A673 (cell line): ENCODE data around the gene GIPC2. TPM values are rescaled to one million over a fixed set of nuclear protein-coding genes. Genes with fewer than 3 reads are reported as not detected.
A peak's percentile ranks its signal among the peaks of the same experiment; 100 is the strongest.
"Not testable (repeated sequence)": the region's sequence is repeated elsewhere in the genome, so short reads cannot be mapped to it uniquely, and the experiment has no call there.

ENCODE experiments used
- BruUV-seq: library from RNA; stranded (reverse); fragments of 400-500 nt; replicated peaks from 2 replicates; lab custom pipeline; 2021; lab: Mats Ljungman, UMichigan
- CTCF ChIA-PET: fragments of 300-600 bp; sonication (Branson Sonifier 250); formaldehyde crosslinking; loops from one replicate; lab custom pipeline; 2022; ENCODE audit warnings: antibody characterized with exemption; lab: Charles Lee
- POLR2A ChIA-PET: fragments of 300-600 bp; sonication (Branson Sonifier 250); formaldehyde crosslinking; loops from one replicate; lab custom pipeline; 2022; ENCODE audit warnings: antibody characterized with exemption; ENCODE audit not compliant: low non-redundant PET; lab: Charles Lee
- DNase-seq: peaks from one replicate; pipeline ENCODE4 v3.0.0-alpha.2; 2015; ENCODE audit warnings: low spot score
- H3K27ac ChIP-seq: fragments of 200-600 bp; sonication (generic); 2 replicates; pipeline ENCODE4 v1.5.1; 2016; ENCODE audit warnings: mixed run types, low read depth, mild to moderate bottlenecking, mixed read lengths, antibody characterized with exemption, low read length; ENCODE audit not compliant: poor library complexity, severe bottlenecking
- H3K27me3 ChIP-seq: fragments of 200-600 bp; sonication (generic); replicated peaks from 2 replicates; pipeline ENCODE4 v1.6.1; 2017; ENCODE audit warnings: mixed run types, low read depth, mild to moderate bottlenecking, mixed read lengths, antibody characterized with exemption, low read length; ENCODE audit not compliant: insufficient read depth, poor library complexity
- H3K36me3 ChIP-seq: fragments of 200-600 bp; sonication (generic); 2 replicates; pipeline ENCODE4 v1.6.1; 2016; ENCODE audit warnings: mixed run types, mild to moderate bottlenecking, mixed read lengths, antibody characterized with exemption, low read length; ENCODE audit not compliant: insufficient read depth, poor library complexity, severe bottlenecking
- H3K4me1 ChIP-seq: fragments of 200-600 bp; sonication (generic); 2 replicates; pipeline ENCODE4 v1.6.1; 2017; ENCODE audit warnings: mixed run types, mild to moderate bottlenecking, mixed read lengths, antibody characterized with exemption, low read length; ENCODE audit not compliant: insufficient read depth, poor library complexity, severe bottlenecking
- H3K4me3 ChIP-seq: fragments of 200-600 bp; sonication (generic); 2 replicates; pipeline ENCODE4 v1.5.1; 2016; ENCODE audit warnings: low read depth, mixed run types, mild to moderate bottlenecking, mixed read lengths, low read length; ENCODE audit not compliant: poor library complexity, severe bottlenecking
- H3K9me3 ChIP-seq: fragments of 200-600 bp; sonication (generic); 2 replicates; pipeline ENCODE4 v1.6.1; 2016; ENCODE audit warnings: mixed run types, low read depth, mild to moderate bottlenecking, mixed read lengths, antibody characterized with exemption, low read length; ENCODE audit not compliant: poor library complexity, severe bottlenecking
- EZH2 ChIP-seq: fragments of 200-600 bp; sonication (generic); IDR thresholded peaks from 2 replicates; pipeline ENCODE4 v1.6.1; 2017; ENCODE audit warnings: borderline replicate concordance, low read depth, mild to moderate bottlenecking, mixed read lengths, antibody characterized with exemption, low read length; ENCODE audit not compliant: poor library complexity, severe bottlenecking
- intact Hi-C: fragments of 100-400 bp; cut with micrococcal nuclease; formaldehyde crosslinking; loops from one replicate; pipeline ENCODE4 v1.10.0; 2022; ENCODE audit not compliant: unreplicated experiment
- total RNA-seq: library from RNA; stranded (reverse); gene quantifications from 2 replicates; pipeline ENCODE4 v1.2.3, GENCODE V29; 2021
- TF ChIP-seq, protein P1 (sequence below): fragments of 300-800, 200-600 bp; sonication (generic); conservative IDR thresholded peaks from 2 replicates; pipeline ENCODE4 v1.5.1; 2017; ENCODE audit warnings: low read depth, mild to moderate bottlenecking, antibody characterized with exemption, low read length, moderate library complexity, mixed read lengths

Gene GIPC2
- total RNA-seq, 1 experiment from 2014 or later, result not detected

GRCh38 chr1:78011050-78011449 lies 34.7 kb upstream of the GIPC2 start:
- intact Hi-C loops, result no loop called here
- no peak for DNase-seq
- Histone ChIP-seq H3K27ac (peak overlapping the region; percentile 10), H3K4me3 (no peak overlapping the region), H3K4me1 (peaks cover 10% of the 10 kb centered on the region), H3K36me3 (peaks cover 21% of the 10 kb centered on the region), H3K9me3 (no peaks in the 10 kb centered on the region), H3K27me3 (no peaks in the 10 kb centered on the region)
- ChIA-PET POLR2A (no interaction called here), CTCF (no interaction called here)
- no TSS peak for BruUV-seq
- TF ChIP-seq, protein P1, sequence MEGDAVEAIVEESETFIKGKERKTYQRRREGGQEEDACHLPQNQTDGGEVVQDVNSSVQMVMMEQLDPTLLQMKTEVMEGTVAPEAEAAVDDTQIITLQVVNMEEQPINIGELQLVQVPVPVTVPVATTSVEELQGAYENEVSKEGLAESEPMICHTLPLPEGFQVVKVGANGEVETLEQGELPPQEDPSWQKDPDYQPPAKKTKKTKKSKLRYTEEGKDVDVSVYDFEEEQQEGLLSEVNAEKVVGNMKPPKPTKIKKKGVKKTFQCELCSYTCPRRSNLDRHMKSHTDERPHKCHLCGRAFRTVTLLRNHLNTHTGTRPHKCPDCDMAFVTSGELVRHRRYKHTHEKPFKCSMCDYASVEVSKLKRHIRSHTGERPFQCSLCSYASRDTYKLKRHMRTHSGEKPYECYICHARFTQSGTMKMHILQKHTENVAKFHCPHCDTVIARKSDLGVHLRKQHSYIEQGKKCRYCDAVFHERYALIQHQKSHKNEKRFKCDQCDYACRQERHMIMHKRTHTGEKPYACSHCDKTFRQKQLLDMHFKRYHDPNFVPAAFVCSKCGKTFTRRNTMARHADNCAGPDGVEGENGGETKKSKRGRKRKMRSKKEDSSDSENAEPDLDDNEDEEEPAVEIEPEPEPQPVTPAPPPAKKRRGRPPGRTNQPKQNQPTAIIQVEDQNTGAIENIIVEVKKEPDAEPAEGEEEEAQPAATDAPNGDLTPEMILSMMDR, result no peak
- no peak for TF ChIP-seq EZH2

GRCh38 chr1:78015148-78015547 lies 30.6 kb upstream of the GIPC2 start:
- H3K9me3 ChIP-seq, result no peaks in the 10 kb centered on the region
- no peak for TF ChIP-seq EZH2
- TF ChIP-seq, protein P1, result no peak
- H3K36me3 ChIP-seq, result peaks cover 25% of the 10 kb centered on the region
- intact Hi-C loops, result no loop called here
- CTCF ChIA-PET, result no interaction called here
- no TSS peak for BruUV-seq
- POLR2A ChIA-PET, result no interaction called here
- peaks cover 4% of the 10 kb centered on the region for H3K4me1 ChIP-seq
- DNase-seq, result no peak
- H3K4me3 ChIP-seq, result no peak overlapping the region
- H3K27me3 ChIP-seq, result no peaks in the 10 kb centered on the region
- no peak overlapping the region for H3K27ac ChIP-seq

- H3K27ac ChIP-seq, result no peak overlapping the region
- no peaks in the 10 kb centered on the region for H3K27me3 ChIP-seq
- no peak for TF ChIP-seq EZH2
- TF ChIP-seq, protein P1, result no peak
- POLR2A ChIA-PET, result no interaction called here
- DNase-seq, result no peak
- H3K9me3 ChIP-seq, result no peaks in the 10 kb centered on the region
- H3K4me1 ChIP-seq, result no peaks in the 10 kb centered on the region
- peaks cover 12% of the 10 kb centered on the region for H3K36me3 ChIP-seq
- H3K4me3 ChIP-seq, result no peak overlapping the region
- no TSS peak for BruUV-seq
- CTCF ChIA-PET, result no interaction called here
- intact Hi-C loops, result no loop called here
Observed at GRCh38 chr1:78019024-78019423, 26.7 kb upstream of the GIPC2 start.

- H3K27ac ChIP-seq, H3K27me3 ChIP-seq, H3K4me3 ChIP-seq, H3K36me3 ChIP-seq, CTCF ChIA-PET, DNase-seq, POLR2A ChIA-PET, H3K9me3 ChIP-seq, intact Hi-C loops, H3K4me1 ChIP-seq, BruUV-seq: not testable (repeated sequence)
Observed at GRCh38 chr1:78021134-78021533, 24.6 kb upstream of the GIPC2 start.
